Measurements from ENCODE around the gene SMC4. TPM values are rescaled to one million over a fixed set of nuclear protein-coding genes. Genes with fewer than 3 reads are reported as not detected.
"Not testable (repeated sequence)": the region's sequence is repeated elsewhere in the genome, so short reads cannot be mapped to it uniquely, and the experiment has no call there.

SMC4 gene
- total and polyA plus RNA-seq, 9 donors = 8.9 to 28.2 (median 18.0) TPM

- Histone ChIP-seq H3K9me3 (no peaks in the 10 kb centered on the region), H3K27ac (no peak within 1 kb of the TSS), H3K27me3 (no peaks in the 10 kb centered on the region), H3K4me3 (peak within 1 kb of the TSS; percentile 44), H3K36me3 (no peaks in the 10 kb centered on the region), H3K4me1 (ENCODE audit: insufficient read depth) (no peaks in the 10 kb centered on the region)
- intact Hi-C loops (cut with DNase I) = no loop called here
- TF ChIP-seq, protein P1, sequence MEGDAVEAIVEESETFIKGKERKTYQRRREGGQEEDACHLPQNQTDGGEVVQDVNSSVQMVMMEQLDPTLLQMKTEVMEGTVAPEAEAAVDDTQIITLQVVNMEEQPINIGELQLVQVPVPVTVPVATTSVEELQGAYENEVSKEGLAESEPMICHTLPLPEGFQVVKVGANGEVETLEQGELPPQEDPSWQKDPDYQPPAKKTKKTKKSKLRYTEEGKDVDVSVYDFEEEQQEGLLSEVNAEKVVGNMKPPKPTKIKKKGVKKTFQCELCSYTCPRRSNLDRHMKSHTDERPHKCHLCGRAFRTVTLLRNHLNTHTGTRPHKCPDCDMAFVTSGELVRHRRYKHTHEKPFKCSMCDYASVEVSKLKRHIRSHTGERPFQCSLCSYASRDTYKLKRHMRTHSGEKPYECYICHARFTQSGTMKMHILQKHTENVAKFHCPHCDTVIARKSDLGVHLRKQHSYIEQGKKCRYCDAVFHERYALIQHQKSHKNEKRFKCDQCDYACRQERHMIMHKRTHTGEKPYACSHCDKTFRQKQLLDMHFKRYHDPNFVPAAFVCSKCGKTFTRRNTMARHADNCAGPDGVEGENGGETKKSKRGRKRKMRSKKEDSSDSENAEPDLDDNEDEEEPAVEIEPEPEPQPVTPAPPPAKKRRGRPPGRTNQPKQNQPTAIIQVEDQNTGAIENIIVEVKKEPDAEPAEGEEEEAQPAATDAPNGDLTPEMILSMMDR (IDR thresholded peaks at IDR 0.05) = no peak
- TF ChIP-seq POLR2A (IDR thresholded peaks at IDR 0.05) (no peak), EP300 (IDR thresholded peaks at IDR 0.05) (no peak)
- WGBS, 3 donors = 6 to 12% (median 8%) methylated on average over 61 to 71 of the region's 71 CpGs
- DNase-seq = peak; percentile 75 to 82 (median 81)
These were observed 50.5 kb downstream of the SMC4 start, which contains the start of gene TRIM59 for GRCh38 chr3:160449636-160450598. TSS of gene TRIM59 (minus strand) at chr3:160449786. CDS start at chr3:160439183, 10,603 bp downstream.

DNA sequence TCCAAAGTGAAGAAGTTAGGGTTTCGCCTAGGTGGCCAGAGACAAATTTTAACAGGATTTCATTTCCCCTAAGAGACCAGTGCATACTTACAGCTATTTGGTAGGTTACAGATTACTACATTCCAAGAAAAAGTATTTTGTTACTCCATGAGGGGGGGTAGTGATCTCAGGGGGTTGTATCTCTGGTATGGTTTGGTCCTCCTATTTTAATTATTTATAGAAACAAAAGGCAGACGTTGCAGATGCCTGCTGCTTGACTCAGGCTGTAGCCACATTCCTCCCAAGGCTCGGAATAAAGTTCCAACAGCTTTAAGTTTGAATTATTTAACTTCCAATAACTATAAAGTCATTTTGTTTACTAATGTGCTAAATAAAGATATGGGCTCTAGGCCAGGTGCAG lies 51.4 kb downstream of the SMC4 start:
- Histone ChIP-seq H3K9me3 (no peaks in the 10 kb centered on the region), H3K4me3 (no peak overlapping the region), H3K4me1 (ENCODE audit: insufficient read depth) (no peaks in the 10 kb centered on the region), H3K36me3 (no peaks in the 10 kb centered on the region), H3K27me3 (no peaks in the 10 kb centered on the region), H3K27ac (no peak overlapping the region)
- intact Hi-C loops (cut with DNase I) = no loop called here
- no peak for TF ChIP-seq EP300 (IDR thresholded peaks at IDR 0.05)
- TF ChIP-seq POLR2A (IDR thresholded peaks at IDR 0.05) = no peak
- TF ChIP-seq, protein P1 (IDR thresholded peaks at IDR 0.05) = no peak
- no peak for DNase-seq
- WGBS, 3 donors = 27 to 43% (median 37%) methylated on average over 3 of the region's 3 CpGs

- Histone ChIP-seq H3K36me3 (no peaks in the 10 kb centered on the region), H3K4me1 (ENCODE audit: insufficient read depth) (no peaks in the 10 kb centered on the region), H3K9me3 (no peaks in the 10 kb centered on the region), H3K27ac (no peak overlapping the region), H3K27me3 (no peaks in the 10 kb centered on the region), H3K4me3 (no peak overlapping the region)
- WGBS, 3 donors = 90 to 93% (median 92%) methylated on average over 4 of the region's 4 CpGs
- intact Hi-C loops (cut with DNase I) = no loop called here
- TF ChIP-seq POLR2A (IDR thresholded peaks at IDR 0.05) = no peak
- TF ChIP-seq, protein P1 (IDR thresholded peaks at IDR 0.05) = no peak
- TF ChIP-seq EP300 (IDR thresholded peaks at IDR 0.05) = no peak
- no peak for DNase-seq
These were observed 52.2 kb downstream of the SMC4 start for GRCh38 chr3:160451602-160452001.

DNA sequence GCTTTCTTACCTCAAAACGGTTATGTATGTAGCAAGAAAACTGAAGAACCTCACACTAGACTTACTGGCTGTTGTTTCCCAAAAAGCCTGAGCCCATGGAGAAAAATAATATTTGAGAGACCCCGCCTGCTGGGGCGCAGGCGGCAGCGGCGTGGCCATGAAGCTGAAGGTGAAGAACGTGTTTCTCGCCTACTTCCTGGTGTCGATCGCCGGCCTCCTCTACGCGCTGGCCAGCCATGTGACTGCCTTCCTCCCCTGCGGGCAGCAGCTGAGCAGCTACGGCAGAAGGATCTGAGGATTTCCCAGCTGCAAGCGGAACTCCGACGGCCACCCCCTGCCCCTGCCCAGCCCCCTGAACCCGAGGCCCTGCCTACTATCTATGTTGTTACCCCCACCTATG lies 52.8 kb downstream of the SMC4 start:
- H3K4me1 ChIP-seq (ENCODE audit: insufficient read depth); H3K27ac ChIP-seq; DNase-seq; H3K27me3 ChIP-seq; H3K9me3 ChIP-seq; H3K4me3 ChIP-seq; intact Hi-C loops (cut with DNase I); H3K36me3 ChIP-seq: not testable (repeated sequence)
- WGBS, 3 donors = 93 to 98% (median 98%) methylated on average over 19 of the region's 19 CpGs

GRCh38 chr3:160454995-160455394 lies 55.5 kb downstream of the SMC4 start:
- TF ChIP-seq POLR2A (IDR thresholded peaks at IDR 0.05) (no peak), EP300 (IDR thresholded peaks at IDR 0.05) (no peak)
- TF ChIP-seq, protein P1 (IDR thresholded peaks at IDR 0.05) = no peak
- no peaks in the 10 kb centered on the region for H3K27me3 ChIP-seq
- 30 to 38% (median 34%) methylated on average over 1 of the region's 1 CpG for WGBS, 3 donors
- DNase-seq = no peak
- H3K4me3 ChIP-seq = no peak overlapping the region
- no peak overlapping the region for H3K27ac ChIP-seq
- no peaks in the 10 kb centered on the region for H3K4me1 ChIP-seq (ENCODE audit: insufficient read depth)
- intact Hi-C loops (cut with DNase I) = no loop called here
- H3K9me3 ChIP-seq = no peaks in the 10 kb centered on the region
- no peaks in the 10 kb centered on the region for H3K36me3 ChIP-seq

Measured in ovary (tissue), 9 donors.